G401 (cell line): ENCODE data around the gene FAM229B. TPM values are rescaled to one million over a fixed set of nuclear protein-coding genes. Genes with fewer than 3 reads are reported as not detected.
"Not testable (repeated sequence)": the region's sequence is repeated elsewhere in the genome, so short reads cannot be mapped to it uniquely, and the experiment has no call there.

ENCODE experiments used
- DNase-seq: peaks from one replicate; pipeline ENCODE4 v3.0.0-alpha.2; 2015; ENCODE audit warnings: low spot score
- in situ Hi-C: cut with HindIII; loops from 2 replicates; pipeline ENCODE4 v1.10.0; 2016; ENCODE audit warnings: low sequenced_read_pairs, mixed read lengths
- total RNA-seq: library from RNA; depleted of rRNA; stranded (reverse); fragments of >200 nt; shearing (Covaris generic); gene quantifications from 2 replicates; pipeline ENCODE4 v1.2.3, GENCODE V29; 2014; rRNA removed

The FAM229B gene, protein sequence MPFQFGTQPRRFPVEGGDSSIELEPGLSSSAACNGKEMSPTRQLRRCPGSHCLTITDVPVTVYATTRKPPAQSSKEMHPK
- total RNA-seq = 4.5 and 5.0 TPM in 2 replicates

DNA sequence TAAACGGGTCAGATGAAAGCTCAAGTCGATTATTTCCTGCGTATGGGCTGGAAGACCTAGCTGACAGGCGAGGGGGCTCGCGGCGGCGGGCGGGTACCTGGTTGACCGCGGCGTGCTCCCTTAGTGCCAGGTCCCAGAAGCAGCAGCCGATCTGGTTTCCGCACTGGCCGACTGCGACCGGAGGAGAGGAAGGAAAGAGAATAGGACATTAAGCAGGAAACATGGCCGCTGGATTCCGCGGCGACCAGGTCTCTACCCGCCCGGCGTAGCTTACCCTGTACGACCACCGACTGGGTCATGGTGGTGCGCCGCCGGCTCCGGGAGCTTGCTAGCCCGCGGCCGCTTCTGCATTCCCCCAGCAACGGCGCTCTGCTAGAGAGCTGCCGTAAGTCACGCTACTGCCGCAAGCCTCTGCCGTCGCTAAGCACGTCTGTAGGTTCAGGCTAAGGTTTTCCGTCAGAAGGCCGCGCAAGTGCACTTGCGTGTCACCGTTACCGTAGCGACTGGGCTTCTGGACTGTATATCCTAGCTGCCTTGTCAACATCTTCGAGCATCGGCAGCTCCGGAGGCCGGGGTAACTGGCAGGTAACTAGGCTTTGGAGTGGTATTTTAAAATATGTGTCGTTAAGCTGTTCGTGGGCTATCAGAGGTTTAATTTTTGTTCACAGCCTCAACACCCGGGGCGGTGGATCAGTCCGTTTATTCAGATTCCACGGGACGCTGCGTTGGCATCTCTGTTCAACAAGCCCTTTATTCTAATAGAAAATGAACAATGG is at the start of gene FAM229B, which contains the start of gene TUBE1:
TSS of gene FAM229B (plus strand) at position 456 of the 776 bp plus-strand sequence. CDS start 11,693 bp downstream, outside the sequence.
TSS of gene TUBE1 (minus strand) at position 347 of the 776 bp plus-strand sequence. CDS start at position 299, 48 bp downstream.
- in situ Hi-C loops = no loop called here
- DNase-seq = peak; percentile 98

DNA sequence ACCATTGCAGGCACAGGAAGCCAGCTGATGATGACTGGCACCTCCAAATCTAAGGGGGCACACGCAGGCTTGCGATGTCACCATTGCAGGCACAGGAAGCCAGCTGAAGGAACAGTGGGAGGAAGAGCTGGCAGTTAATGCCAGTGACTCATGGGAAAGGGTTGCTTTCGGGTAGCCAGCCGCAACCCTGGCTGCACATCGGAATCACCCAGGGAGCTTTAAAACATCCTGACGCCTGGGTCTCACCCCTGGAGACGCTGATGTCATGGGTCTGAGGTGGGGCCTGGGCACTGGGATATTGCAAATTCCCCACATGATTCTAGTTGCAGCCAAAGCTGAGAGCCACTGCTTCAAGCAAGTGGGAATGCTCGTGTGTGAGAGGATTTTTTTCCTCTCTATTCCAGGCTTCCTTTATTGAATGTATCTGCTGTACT is 49.6 kb upstream of the FAM229B start:
- in situ Hi-C loops = no loop called here

DNA sequence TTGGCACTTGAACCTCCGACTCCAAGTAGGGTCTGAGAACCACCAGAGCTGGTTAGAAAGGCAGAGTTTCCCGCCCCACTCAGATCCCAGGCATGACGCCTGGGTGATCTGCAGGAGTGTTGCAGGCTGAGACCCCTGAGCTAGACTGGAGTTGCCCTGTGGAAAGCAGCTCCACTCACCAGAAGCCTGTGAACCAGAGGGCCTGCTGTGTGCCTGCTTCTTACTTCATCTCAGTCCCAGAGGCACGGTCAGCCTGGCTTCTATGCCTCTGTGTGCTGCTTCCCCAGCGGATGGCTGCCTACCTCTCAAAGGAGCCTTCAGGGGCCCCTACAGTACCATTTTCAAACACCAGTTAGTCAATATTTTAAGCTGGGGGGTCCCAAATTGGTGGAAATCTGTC is 49.1 kb upstream of the FAM229B start:
- in situ Hi-C loops = no loop called here
- DNase-seq = no peak

More for the DNA sequence above, 49.6 kb upstream of the FAM229B start:
- DNase-seq = no peak

DNA sequence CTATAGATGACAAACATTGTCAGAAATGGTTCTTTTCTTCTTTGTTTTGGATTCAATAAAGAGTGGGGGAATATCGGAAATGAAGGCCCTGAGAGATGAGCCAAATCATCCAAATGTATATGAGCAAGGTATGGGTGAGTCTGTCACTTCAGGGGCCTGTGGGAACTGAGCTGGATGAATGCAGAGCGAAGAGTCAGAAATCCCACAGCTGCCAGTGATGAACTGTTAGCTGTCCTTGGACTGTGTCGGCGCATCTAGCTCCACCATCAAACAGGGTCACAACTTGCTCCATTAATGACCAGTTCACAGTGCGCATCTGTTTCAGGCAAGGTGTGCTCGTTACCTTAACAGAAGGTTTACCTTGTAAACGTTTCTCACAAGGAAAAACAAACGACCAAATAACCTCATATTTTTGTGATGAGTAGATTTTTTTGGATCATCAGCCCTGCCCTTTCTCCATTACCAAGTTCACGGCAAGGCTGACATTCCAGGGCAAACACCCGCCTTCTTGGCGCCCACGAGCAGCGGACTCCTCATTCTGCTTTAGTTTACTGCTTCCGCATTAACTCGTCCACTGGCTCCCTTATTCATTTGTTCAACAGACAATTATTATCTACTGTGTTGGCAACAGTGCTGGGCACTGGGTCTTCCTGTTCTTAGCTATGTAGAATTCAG is 48.5 kb upstream of the FAM229B start:
- in situ Hi-C loops = no loop called here
- DNase-seq = no peak

DNA sequence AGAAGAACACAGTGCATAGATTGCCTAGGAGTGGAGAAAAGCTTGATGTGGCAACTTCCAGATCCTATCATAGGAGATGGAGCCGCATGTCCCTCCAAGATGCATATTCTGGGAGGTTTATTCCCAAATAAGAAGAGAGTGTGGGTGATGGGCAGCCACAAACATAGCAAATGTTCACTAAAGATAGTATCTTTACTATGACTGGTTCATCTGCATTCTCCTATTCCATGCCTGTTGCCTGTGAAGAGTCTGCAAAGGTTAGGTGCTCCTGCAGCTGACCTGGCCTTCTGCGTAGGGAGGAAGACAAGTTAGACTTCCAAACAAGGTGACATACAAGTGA is 48.0 kb upstream of the FAM229B start:
- in situ Hi-C loops = no loop called here
- no peak for DNase-seq

DNA sequence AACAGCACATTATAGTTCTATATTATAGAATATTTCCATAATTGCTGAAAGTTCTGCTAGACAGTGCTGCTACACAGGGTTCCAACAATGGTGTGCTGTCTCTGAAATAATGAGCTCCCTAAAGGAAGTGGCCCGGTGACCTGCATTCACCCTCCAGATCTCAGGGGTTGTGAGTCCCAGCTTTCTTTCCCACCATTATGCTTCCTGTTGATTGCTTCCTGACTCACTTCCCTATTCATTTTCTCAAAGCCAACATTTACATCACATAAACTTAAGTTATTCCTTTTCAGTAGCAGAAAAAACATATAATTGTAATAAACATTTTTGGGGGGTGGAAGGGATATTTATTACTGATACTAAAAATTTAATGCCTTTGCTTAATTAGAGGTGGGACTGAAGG is 46.4 kb upstream of the FAM229B start:
- in situ Hi-C loops = no loop called here
- no peak for DNase-seq

DNA sequence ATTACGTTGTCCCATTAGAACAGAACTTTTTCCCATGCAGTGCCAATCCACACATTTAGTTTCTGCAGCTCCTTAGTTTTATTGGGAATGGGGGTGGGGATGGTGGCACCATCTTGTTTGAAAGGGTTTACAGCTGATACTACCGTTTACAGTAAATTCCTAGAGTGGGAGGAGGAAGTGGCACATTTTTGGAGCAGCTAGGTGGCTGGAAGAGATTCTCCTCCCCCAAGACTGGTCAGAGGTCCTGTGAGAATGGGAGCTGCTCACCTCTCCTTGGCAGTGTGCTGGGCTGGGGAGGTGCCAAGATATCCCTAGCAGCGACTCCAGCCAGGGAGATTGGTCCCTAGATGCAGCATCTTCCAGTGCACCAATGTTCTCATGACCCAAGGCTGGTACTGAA is 45.9 kb upstream of the FAM229B start:
- no peak for DNase-seq
- in situ Hi-C loops = no loop called here

DNA sequence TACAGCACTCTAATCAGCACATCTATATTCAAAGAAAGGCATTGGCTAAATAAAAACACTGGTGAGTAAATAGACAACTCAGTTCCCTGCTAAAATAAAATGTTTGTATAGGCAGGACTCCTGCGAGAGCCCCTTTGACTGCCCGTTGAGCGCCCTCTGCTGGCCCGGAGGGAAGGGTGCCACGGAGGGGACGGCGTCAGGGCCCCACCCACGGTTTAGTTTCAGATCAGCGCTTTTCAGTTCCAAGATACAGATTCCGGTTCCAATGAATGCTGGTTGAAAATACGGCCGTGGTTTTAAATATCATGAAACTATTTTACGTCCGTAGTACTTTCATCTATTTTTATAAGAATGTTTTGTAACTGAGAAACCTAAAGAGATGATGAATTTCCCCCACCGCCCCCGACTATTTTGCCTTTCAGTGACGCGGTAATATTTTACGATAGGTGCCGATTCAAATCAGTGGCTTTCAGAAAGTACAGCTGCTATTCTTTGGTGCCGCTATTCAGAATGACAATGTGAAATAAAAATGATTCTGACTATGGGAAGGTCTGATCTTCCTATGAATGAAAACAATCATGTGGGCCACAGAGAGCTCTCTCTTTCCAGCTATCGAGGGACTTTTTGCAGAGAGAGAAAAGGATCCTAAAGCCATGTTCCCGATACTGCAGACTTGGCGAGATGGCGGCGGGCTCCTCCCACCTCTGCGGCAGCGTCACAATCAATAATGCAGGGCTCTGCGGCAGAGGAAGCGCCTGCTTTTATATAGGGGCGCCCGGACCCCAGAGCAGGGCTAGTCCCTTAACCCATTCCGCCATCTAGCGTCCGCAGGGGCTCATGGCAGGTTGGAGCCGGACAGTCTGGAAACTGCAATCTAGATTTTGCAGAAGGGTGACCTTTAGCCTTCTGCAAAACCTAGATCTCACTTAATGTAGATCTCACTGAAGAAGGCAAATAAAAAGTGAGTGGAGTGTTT is 44.1 kb upstream of the FAM229B start:
- in situ Hi-C loops = no loop called here
- DNase-seq = peak; percentile 93

DNA sequence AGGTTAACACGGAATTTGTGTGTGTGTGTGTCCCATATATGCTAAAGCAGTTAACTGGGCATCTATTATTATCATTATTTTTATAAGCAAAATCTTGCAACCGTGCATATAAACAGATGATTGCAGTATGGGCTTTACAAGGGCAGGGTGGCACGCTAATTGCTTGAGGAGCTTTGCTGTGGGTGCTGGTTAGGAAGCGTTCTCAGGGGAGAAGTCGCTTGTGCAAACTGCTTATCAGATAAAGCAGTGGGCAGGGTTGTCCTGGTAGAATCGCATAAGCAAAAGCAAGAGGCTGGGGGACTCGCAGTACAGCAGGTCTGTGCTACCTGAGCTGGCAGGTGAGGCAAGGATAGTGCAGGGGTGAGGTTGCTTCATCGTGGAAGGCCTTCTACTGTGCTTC is 43.2 kb upstream of the FAM229B start:
- in situ Hi-C loops = no loop called here
- DNase-seq = no peak

DNA sequence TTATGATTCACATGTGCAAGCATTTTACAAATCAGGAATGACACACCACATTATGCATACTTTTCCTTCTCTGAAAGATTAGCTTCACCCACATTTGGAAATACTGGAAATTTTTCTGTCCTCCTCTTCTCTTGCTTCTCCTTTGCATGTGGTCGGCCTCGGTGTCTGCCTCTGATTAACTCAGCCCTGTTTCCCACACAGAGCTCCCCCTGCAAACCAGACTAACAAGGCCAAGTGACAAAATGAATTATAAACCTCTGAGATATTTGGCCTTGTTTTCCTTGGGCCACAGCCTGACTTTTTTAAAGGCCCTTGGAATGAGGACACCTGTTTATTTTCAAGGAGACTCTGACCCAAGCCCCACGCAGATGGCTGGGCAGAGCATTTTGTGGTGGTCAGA is 42.5 kb upstream of the FAM229B start:
- in situ Hi-C loops = no loop called here
- DNase-seq = no peak

DNA sequence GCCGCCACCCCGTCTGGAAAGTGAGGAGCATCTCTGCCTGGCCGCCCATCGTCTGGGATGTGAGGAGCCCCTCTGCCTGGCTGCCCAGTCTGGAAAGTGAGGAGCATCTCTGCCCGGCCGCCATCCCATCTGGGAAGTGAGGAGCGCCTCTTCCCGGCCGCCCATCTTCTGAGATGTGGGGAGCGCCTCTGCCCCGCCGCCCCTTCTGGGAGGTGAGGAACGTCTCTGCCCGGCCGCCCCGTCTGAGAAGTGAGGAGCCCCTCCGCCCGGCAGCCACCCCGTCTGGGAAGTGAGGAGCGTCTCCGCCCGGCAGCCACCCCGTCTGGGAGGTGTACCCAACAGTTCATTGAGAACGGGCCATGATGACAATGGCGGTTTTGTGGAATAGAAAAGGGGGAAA is 39.9 kb upstream of the FAM229B start:
- in situ Hi-C loops, DNase-seq: not testable (repeated sequence)

DNA sequence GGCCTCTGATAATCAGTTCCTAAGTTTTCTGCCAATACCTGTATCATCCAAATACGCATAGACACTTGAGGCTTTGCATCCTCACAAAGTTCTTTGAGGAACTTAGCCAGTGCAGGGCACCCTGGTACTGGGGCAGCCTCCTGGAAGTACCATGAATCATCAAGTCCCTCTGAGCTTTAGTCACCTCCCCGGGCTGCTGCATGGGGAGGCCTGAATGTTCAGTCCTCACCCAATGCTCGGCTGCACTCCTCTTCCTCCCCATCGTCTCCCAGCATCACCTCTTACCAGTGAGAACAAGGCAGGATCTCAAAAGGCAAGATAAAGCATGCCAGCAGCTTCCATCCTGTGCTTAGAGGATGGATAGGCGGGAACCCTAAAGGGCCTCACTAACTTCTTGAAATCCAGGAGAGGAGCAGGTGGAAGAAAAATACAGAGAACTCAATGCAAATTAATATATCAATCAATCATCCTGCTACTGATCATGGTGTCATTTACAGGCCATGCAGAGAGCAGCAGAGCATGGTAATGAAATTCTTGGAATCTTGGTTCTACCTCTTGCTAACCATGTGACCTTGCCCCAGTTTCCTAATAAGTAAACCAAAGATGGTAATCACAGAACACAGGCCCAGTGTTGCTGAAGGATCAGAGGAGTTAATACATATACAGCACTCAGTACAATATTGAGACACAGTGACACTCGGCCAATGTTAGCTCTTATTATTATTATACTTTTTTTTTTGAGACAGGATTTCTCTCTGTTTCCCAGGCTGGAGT is 38.2 kb upstream of the FAM229B start:
- no peak for DNase-seq
- in situ Hi-C loops = no loop called here

DNA sequence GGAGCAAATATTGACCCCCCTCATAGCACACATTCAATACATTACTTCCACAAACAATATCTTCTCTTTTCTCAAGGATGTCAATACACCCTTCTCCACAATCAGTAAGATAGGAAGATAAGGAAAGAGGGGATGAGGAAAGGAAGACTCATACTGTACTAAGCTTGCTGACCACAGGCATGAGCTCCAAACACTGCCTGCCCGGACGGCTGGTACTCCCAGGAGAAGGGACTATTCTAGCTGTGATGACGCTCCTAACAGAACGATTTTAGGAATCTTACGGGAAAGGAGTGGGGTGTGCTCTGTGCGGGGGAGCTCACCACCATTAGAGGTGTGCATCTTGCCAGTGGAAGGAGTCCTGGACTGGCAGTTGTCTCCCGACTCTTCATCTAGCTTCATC is 37.4 kb upstream of the FAM229B start:
- no peak for DNase-seq
- in situ Hi-C loops = no loop called here

DNA sequence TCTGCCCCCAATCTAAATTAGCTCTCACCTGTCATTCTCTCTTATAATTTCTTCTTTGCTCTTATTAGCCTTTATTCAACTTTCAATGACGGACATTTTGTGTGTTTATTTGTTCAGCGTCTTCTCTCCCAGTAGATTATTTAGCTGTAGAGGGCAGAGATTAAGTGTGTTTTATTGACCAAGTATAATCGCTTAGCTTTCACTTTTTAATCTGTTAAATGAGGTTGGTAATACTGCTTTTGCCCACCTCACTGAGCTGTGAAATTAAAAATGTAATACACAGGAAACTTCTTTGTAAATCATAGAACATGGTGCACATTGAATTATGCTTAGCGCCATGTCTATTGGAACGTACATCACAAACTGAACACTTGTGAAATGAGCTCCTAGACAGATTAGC is 37.0 kb upstream of the FAM229B start:
- DNase-seq = no peak
- in situ Hi-C loops = no loop called here

DNA sequence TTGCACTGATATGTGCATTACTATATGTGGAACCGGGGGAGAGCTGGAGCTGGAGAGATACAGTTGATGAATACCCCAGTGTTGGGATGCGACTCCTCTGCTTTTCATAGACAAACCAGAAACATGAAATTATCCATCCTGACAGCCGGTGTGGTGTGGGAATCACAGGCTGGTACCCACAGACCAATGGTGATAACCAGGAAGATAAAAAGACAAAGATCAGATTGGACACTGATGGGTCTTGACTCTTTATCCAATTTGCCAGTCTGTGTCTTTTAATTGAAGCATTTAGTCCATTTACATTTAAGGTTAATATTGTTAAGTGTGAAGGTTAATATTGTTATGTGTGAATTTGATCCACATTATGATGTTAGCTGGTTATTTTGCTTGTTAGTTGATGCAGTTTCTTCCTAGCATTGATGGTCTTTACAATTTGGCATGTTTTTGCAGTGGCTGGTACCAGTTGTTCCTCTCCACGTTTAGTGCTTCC is 36.1 kb upstream of the FAM229B start:
- in situ Hi-C loops = not testable (repeated sequence)

DNA sequence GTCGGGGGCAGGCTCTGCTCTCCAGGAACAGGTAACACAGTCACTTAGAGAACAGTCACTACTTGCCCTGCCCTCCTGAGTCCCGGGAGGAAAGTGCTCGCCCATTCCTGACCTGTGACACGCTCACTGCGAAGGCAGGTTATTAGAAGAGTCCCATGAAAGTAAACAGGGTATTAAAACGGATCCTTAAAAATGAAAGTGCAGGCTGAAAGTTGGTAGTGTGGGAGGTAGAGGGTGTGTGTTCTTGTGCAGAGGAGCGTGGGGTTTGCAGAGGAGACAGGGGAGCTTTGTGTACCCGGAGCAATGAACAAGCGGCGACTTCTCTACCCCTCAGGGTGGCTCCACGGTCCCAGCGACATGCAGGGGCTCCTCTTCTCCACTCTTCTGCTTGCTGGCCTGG is 33.4 kb upstream of the FAM229B start, which contains the start of gene CCN6:
TSS of gene CCN6 (plus strand) at position 104 of the 400 bp plus-strand sequence. CDS start at position 358, 254 bp downstream.
- in situ Hi-C loops = no loop called here

More for the DNA sequence above, 36.1 kb upstream of the FAM229B start:
- DNase-seq = not testable (repeated sequence)

DNA sequence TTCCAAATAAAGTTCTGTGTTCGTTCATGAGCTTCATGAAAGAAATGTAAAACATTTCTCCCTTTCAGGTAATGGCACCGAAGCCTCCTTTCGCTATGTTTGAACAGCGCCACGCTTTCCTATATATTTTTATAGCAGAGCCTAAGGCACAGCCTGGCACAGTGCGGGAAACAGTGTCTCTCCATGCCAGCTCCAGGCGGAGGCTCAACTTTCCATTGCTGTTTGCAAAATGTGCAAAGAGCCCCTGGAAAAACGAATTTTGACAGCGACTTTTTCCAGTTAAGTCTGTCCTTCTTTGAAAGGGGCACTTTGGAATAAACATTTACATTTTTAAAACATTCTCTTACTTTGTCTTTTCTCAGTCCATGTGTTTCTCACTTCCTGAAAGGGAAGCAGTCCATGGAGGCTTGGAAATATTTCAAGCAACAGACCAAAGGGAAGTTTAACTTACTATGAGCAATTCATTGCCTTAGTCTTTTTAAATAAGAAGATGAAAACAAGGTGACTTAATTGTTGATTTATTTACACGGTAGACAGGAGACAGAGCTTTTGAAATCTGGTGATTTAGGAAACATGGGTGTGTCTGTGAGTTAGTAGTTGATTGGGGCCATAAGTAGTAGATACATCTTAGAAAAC is 32.7 kb upstream of the FAM229B start:
- in situ Hi-C loops = no loop called here
- DNase-seq = no peak

More for the DNA sequence above, 33.4 kb upstream of the FAM229B start, which contains the start of gene CCN6:
- DNase-seq = no peak
